K562 (cell line): ENCODE results near the gene RTBDN.

Experiments
- CC2D1A ChIP-seq: fragments of 450-650 bp; IDR thresholded peaks from 2 replicates; pipeline ENCODE4 v1.6.1; 2017; ENCODE audit warnings: mild to moderate bottlenecking
- CTCF ChIP-seq, 3 experiments: IDR thresholded peaks in 2 of 3; conservative IDR thresholded peaks in 1 of 3; 2 replicates each; pipeline ENCODE4 v1.5.1; 2011 to 2012; ENCODE audit warnings: low read length in 3 of 3, mild to moderate bottlenecking in 3 of 3, control low read depth in 2 of 3, improper control_type of control experiment in 1 of 3, inconsistent platforms in 1 of 3, low read depth in 1 of 3, mixed read lengths in 1 of 3, moderate library complexity in 1 of 3; ENCODE audit not compliant: insufficient read depth in 2 of 3
- KDM4B ChIP-seq, 2 experiments: fragments of 450-650 bp in 1 of 2; sonication (generic) in 1 of 2; IDR thresholded peaks; 2 replicates each; pipeline ENCODE4 v1.6.1; 2016 to 2017; ENCODE audit warnings: borderline replicate concordance in 2 of 2, antibody characterized with exemption in 1 of 2, low read depth in 1 of 2, mild to moderate bottlenecking in 1 of 2
- NELFE ChIP-seq: IDR thresholded peaks from 2 replicates; pipeline ENCODE4 v1.6.1; 2011; ENCODE audit warnings: mild to moderate bottlenecking; ENCODE audit not compliant: insufficient read depth, insufficient read length
- TEAD1 ChIP-seq, 2 experiments: fragments of 450-650 bp in 1 of 2; sonication (generic) in 1 of 2; formaldehyde crosslinking; IDR thresholded peaks; 2 replicates each; pipeline versions ENCODE4 v1.4.0 to v1.8.0; 2020 to 2022; ENCODE audit warnings: mild to moderate bottlenecking in 2 of 2, missing genetic modification reagents in 1 of 2
- THAP7 ChIP-seq: fragments of 250-450 bp; sonication (Bioruptor Pico); IDR thresholded peaks from 2 replicates; pipeline ENCODE4 v1.5.0; 2021

- TF ChIP-seq KDM4B (IDR thresholded peaks at IDR 0.05; ENCODE audit: borderline replicate concordance in 2 of 2, low read depth in 1 of 2) (no peak), CTCF (IDR thresholded peaks at IDR 0.05 in 2 of 3, conservative IDR thresholded peaks at IDR 0.05 in 1 of 3; ENCODE audit: insufficient read depth in 2 of 3, low read depth in 1 of 3, low read length in 3 of 3) (no peak), TEAD1 (CRISPR knock-in tag; IDR thresholded peaks at IDR 0.05) (no peak), THAP7 (CRISPR knock-in tag) (no peak), CC2D1A (no peak), NELFE (no peak)
Measured at GRCh38 chr19:12797141-12797587, 37.2 kb downstream of the RTBDN start.
